ENCODE results near the gene CTPS2.
"Not testable (repeated sequence)": the region's sequence is repeated elsewhere in the genome, so short reads cannot be mapped to it uniquely, and the experiment has no call there.

CTPS2 gene

DNA sequence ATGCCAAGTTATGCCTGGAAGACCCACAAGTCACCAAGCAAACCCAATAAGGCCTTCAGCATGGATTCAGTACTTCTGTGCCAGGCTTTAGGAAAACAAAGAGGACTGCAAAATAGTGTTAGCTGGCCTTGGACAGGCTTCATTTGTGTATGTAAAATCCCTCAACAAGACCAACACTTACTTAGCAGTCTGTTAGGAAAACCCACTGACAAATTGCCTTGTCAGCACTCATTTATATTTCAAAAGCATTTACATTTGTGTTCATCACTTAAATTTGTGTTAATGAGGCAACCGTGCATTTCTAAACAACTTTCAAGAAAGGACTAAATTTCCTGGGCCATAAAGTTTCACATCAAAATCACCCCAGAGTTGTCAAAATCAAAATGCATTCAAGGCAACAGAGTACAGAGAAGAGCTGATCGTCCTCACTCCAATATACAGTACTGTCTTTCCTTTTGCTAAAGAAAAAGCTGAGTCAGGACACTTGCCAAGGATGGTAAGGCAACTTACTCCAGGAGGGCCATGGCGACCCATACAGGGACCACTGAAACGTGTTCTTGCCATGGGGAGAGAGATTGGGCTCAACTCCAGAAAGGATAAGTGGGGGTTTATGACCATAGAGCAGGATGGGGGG is 61.0 kb downstream of the CTPS2 start:
- DNase-seq, result no peak

GRCh38 chrX:16649858-16650257 is 62.6 kb downstream of the CTPS2 start, which contains the start of gene S100G:
TSS of gene S100G (plus strand) at chrX:16650158. CDS start at chrX:16651007, 849 bp downstream.
- DNase-seq, result no peak

DNA sequence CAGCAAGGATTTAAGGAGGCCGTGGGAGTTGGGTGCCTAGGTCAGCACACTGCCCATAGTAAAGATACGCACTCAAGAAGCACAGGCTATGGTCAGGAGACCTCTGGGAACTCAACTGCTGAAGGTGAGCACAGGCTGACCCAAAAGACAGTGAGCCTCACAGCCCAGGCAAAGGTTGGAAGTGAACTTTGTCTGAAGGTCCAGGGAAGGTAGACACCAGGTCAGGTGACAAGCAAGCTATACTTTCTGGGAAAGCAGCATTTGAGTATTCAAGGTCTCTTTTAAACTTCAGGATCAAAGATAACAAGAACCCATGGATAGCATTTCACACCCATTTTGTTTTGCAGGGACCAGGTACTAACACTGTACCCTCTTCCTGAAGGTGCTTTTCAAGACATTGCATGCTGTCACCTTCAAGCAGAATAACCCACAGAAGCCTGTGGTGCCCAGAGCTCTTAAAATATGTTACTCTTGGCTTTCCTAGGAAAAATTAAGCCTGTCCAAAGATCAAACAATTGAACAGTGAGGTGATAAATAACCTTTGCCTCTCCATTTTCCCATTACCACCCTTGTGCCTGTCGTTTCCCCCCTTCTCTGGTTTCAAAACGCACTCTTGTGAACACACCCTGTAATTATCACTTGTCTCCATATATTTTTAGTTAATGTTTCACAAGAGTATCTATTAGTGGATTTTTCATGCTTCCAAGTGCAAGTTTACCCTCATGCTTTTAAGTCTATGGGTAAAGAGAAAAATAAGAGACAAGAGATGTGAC is 65.9 kb downstream of the CTPS2 start:
- no peak for DNase-seq

DNA sequence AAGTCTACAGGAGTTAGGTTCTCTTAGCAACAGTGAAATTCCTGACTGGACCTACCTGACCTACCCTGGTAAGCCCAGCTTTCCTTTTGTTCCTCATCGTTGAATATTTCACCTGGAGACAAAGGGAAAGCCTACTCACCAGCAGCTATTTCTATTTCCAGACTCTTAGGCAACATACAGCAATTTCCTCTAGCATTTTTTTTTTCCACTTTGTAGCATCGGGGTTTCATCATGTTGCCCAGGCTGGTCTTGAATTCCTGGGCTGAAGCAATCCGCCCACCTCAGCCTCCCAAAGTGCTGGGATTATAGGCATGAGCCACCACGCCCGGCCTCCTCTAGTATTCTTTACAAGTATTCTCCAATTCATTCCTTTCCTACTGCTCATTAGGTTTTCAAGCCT is 69.3 kb downstream of the CTPS2 start:
- no peak for DNase-seq

GRCh38 chrX:16640823-16641222 is 71.6 kb downstream of the CTPS2 start:
- DNase-seq, result no peak

DNA sequence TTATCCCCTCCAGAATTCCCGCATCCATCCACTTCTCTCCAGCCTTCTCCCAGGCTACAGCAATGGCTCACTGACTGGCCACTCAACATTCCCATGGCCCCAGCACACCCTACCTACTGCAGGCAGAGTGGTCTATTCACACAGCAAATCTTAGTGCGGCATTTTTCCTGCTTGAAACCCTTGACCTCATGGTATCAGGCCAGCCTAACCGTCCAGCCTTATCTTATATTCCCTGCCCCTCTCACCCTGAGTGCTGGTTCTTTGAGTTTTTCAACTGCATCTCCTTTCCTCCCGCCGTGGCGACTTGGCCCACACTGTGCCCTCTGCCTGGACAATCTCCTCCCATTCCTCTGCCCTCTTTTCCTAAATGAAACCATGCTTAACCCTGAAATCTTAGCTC is 72.5 kb downstream of the CTPS2 start:
- DNase-seq, result no peak

- no peak for DNase-seq
Measured at GRCh38 chrX:16638533-16638932, 73.9 kb downstream of the CTPS2 start.

- DNase-seq, result no peak
Measured at GRCh38 chrX:16635596-16635995, 76.9 kb downstream of the CTPS2 start.

GRCh38 chrX:16635040-16635439 is 77.4 kb downstream of the CTPS2 start:
- DNase-seq, result no peak

DNA sequence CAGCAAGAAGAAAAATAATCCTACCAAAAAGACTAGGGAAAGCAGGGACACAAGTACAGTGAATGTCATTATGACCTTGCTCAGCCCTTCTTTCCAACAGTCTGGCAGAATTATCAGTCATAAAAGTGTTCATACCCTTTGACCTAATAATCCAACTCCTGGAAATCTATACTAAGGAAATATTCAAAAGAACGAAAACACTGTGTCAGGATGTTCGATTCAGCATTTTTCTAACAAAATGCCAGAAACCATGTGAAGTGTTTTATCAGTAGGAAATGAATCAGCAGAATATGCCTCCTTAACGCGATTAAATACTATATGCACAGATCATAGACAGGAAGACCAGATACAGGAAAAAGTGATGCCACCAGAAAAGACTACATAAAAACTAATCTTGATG is 78.7 kb downstream of the CTPS2 start:
- no peak for DNase-seq

GRCh38 chrX:16629909-16630308 is 82.6 kb downstream of the CTPS2 start:
- no peak for DNase-seq

GRCh38 chrX:16628946-16629595 is 83.4 kb downstream of the CTPS2 start:
- DNase-seq, result no peak

- not testable (repeated sequence) for DNase-seq
Measured at GRCh38 chrX:16628511-16628910, 84.0 kb downstream of the CTPS2 start.

GRCh38 chrX:16619024-16619423 is 93.4 kb downstream of the CTPS2 start:
- no peak for DNase-seq

DNA sequence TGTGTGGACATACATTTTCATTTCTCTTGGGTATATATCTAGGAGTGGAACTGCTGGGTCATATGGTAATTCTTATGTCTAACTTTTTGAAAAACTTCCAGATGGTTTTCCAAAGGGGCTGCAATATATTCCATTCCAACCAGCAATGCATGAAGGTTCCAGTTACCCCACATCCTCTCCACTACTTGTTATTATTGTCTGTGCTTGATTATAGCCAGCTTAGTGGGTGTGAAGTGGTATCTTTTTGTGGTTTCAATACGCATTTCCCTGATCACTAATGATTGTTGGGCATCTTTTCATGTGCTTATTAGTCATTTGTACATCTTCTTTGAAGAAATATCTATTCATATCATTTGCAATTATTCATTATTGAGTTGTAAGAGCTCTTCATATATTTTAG is 94.0 kb downstream of the CTPS2 start:
- no peak for DNase-seq

DNA sequence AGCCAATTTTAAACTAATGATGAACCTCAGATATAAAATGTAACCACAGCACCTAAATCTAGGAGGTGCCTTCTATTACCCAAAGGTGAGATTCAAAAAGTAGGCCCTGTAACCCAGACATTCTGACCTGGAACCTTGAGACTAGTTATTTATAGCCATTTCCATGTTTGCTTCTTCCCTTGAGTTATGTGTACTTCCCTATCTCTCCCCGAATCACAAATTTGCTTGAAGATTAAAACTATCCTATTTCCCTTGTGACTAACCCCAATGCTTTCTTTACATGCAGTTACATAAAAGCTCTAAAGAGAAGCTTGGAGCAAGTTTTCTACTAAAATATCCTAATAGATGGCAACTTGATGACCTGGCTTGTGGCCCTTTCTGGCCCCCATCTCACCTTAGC is 95.1 kb downstream of the CTPS2 start:
- DNase-seq, result no peak

DNA sequence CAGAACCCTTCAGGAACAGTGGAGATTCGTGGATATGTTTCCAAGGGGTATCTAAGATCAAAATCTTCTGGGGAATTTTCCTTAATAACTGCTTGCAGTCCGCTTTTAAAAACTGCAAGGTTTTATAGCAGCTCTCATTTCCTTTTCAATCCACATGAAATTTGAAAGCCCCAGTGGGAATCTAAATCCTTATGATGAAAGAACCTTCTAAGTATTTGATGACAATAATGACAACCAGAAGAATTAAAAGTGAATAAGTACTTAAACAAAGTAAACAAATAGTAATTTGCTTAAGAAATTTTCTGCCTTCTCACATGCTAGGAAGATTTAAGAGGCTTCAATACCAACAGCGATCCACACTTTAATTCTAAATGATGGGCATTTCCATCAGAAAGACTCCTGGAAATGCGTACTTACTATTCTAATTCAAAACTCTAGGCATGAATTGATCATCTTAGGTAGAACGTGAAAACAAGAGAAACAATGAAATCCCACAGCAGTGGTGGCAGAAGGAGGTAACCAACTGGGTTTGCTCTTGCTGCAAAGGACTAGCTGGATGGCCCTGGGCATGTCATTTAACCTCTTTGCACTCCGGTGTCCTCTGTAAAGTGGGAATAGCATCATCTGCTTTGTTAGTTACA is 100.1 kb downstream of the CTPS2 start:
- DNase-seq, result no peak

DNA sequence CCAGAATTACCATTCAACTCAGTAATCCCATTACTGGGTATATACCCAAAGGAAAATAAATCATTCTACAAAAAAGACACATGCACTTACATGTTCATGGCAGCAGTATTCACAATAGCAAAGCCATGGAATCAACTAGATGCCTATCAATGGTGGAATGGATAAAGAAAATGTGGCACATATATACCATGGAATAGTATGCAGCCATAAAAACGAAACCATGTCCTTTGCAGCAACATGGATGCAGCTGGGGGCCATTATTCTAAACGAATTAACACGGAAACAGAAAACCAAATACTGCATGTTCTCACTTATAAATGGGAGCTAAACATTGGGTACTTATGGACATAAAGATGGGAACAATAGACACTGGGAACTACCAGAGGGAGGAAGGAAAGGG is 101.8 kb downstream of the CTPS2 start:
- not testable (repeated sequence) for DNase-seq

DNA sequence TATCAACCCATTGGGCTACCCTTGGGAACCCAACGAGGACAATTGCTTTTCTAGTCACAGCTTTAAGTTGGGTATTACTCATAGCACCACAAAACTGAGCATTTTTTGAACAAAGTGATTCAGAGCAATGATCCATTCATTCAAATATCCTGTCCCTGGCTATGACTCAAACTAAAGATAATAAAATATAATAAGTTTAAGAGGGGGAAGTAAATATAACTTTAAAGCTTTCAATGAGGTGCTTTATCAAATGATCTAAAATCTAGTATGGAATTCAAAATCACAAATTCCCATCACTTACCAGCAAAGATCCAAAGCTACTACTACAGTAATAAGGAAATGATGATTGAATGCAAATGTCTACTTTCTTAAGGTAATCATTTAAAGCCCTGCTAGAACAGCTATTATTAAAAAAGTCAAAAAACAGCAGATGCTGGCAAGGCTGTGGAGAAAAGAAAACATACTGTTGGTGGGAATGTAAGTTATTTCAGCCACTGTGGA is 102.3 kb downstream of the CTPS2 start:
- DNase-seq, result no peak

- no peak for DNase-seq
Measured at GRCh38 chrX:16606142-16606720, 106.2 kb downstream of the CTPS2 start.

DNA sequence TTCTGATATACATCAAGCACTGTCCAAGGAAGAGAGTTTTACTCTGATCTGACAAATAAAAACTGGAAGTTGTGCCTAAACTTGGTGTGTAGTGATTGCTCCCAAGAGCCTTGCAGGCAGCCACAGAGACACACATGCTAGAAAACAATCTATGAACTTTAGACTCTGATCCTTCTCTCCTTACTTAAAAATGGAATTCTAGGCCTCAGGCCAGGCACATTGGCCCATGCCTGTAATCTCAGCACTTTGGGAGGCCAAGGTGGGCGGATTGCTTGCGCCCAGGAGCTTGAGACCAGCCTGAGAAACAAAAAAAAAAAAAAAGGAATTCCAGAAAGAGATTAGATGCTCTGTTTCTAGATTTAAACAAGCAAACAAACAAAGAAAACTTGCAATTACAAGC is 108.1 kb downstream of the CTPS2 start:
- DNase-seq, result no peak

GRCh38 chrX:16603822-16604221 is 108.6 kb downstream of the CTPS2 start:
- DNase-seq, result no peak

DNA sequence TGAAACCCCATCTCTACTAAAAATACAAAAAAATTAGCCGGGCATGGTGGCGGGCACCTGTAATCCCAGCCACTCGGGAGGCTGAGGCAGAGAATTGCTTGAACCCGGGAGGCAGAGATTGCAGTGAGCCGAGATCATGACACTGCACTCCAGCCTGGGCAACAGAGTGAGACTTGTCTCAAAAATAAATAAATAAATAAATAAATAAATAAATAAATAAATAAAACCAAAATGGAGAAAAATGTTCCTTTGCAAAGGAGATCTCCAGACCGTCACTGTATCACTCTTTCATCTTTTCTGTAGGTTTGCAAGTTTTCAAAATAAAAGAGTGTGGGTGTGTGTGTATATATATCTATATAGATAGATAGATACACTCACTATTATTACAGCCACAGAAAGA is 109.2 kb downstream of the CTPS2 start:
- not testable (repeated sequence) for DNase-seq

Measured in activated CD8-positive, alpha-beta memory T cell treated with anti-CD3 and anti-CD28 coated beads, Interleukin-2, amount 50 U/mL, for 4 hours (primary cell).